ENCODE data around the gene TMEM223. TPM values are rescaled to one million over a fixed set of nuclear protein-coding genes. Genes with fewer than 3 reads are reported as not detected.
A peak's percentile ranks its signal among the peaks of the same experiment; 100 is the strongest.
"Not testable (repeated sequence)": the region's sequence is repeated elsewhere in the genome, so short reads cannot be mapped to it uniquely, and the experiment has no call there.

Gene TMEM223
- total RNA-seq, 1 donor from 2014 or later: 13.0 TPM

- H3K36me3 Mint-ChIP-seq (ENCODE audit: low read depth): peaks cover 34% of the 10 kb centered on the region
- CTCF ChIA-PET: interaction anchor here (1.1 to 7.5 kb wide), 5 partner anchors 9 to 347 kb away, joined by 3 to 45 read pairs (median 4); partner anchors contain the start of genes TMEM179B, TUT1 and ZBTB3
- intact Hi-C loops (cut with micrococcal nuclease): loop anchor here (1.0 kb wide), 6 partner anchors 10 to 70 kb away; partner anchors contain the start of genes HNRNPUL2, NXF1, POLR2G and TMEM179B
- DNase-seq (peak; percentile 81), ATAC-seq (ENCODE audit: low read depth) (peak; percentile 88)
- peak within 1 kb of the TSS; percentile 94 for H3K27ac Mint-ChIP-seq
- peaks cover 28% of the 10 kb centered on the region for H3K4me1 Mint-ChIP-seq
- TF ChIP-seq CTCF (IDR thresholded peaks at IDR 0.05): no peak
- H3K4me3 Mint-ChIP-seq: peak within 1 kb of the TSS; percentile 92
- H3K9me3 Mint-ChIP-seq: no peaks in the 10 kb centered on the region
- POLR2A ChIA-PET: interaction anchor here (0.6 to 8.3 kb wide), 23 partner anchors 9 to 179 kb away, joined by 3 to 109 read pairs (median 8); partner anchors contain the start of genes BSCL2, C11orf98, CSKMT and GNG3
- H3K27me3 Mint-ChIP-seq: no peaks in the 10 kb centered on the region
These were observed 20.4 kb downstream of the TMEM223 start, which contains the start of gene TAF6L for GRCh38 chr11:62771144-62772021. Gene TAF6L, plus strand, starts transcription at chr11:62771396. Its CDS starts 4,388 bp downstream, at chr11:62775784.

GRCh38 chr11:62770778-62771143, 21.0 kb downstream of the TMEM223 start:
- H3K27ac Mint-ChIP-seq: peak overlapping the region; percentile 94
- H3K36me3 Mint-ChIP-seq (ENCODE audit: low read depth): peaks cover 32% of the 10 kb centered on the region
- DNase-seq (no peak), ATAC-seq (ENCODE audit: low read depth) (peak; percentile 6)
- peaks cover 28% of the 10 kb centered on the region for H3K4me1 Mint-ChIP-seq
- POLR2A ChIA-PET: interaction anchor here (0.6 to 8.3 kb wide), 19 partner anchors 9 to 179 kb away, joined by 3 to 109 read pairs (median 16); partner anchors contain the start of genes BSCL2, C11orf98, CSKMT and GNG3
- H3K9me3 Mint-ChIP-seq: no peaks in the 10 kb centered on the region
- no peaks in the 10 kb centered on the region for H3K27me3 Mint-ChIP-seq
- CTCF ChIA-PET: interaction anchor here (1.3 to 7.5 kb wide), 4 partner anchors 8 to 346 kb away, joined by 3 to 45 read pairs (median 4); partner anchors contain the start of genes TMEM179B and TUT1
- intact Hi-C loops (cut with micrococcal nuclease): loop anchor here (1.0 kb wide), 6 partner anchors 9 to 71 kb away; partner anchors contain the start of genes HNRNPUL2, NXF1, POLR2G and TMEM179B
- no peak for TF ChIP-seq CTCF (IDR thresholded peaks at IDR 0.05)
- H3K4me3 Mint-ChIP-seq: peak overlapping the region; percentile 92

GRCh38 chr11:62760867-62761227, 31.0 kb downstream of the TMEM223 start:
- not testable (repeated sequence) for DNase-seq; ATAC-seq (ENCODE audit: low read depth); H3K27me3 Mint-ChIP-seq; H3K9me3 Mint-ChIP-seq
- peaks cover 22% of the 10 kb centered on the region for H3K36me3 Mint-ChIP-seq (ENCODE audit: low read depth)
- peaks cover 17% of the 10 kb centered on the region for H3K4me1 Mint-ChIP-seq
- intact Hi-C loops (cut with micrococcal nuclease): loop anchor here (1.0 to 10.0 kb wide), 7 partner anchors 8 to 336 kb away; partner anchors contain the start of genes NXF1, TAF6L, TMEM179B and TUT1
- CTCF ChIA-PET: interaction anchor here (2.7 kb wide), 1 partner anchor 25 kb away, joined by 21 read pairs; no protein-coding TSS in a partner anchor
- POLR2A ChIA-PET: interaction anchor here (0.7 to 4.3 kb wide), 26 partner anchors 7 to 1331 kb away, joined by 3 to 78 read pairs (median 6); partner anchors contain the start of genes B3GAT3, BSCL2, C11orf98 and CPSF7
- H3K4me3 Mint-ChIP-seq: peak overlapping the region; percentile 97
- H3K27ac Mint-ChIP-seq: peak overlapping the region; percentile 94

GRCh38 chr11:62757846-62758788, 33.7 kb downstream of the TMEM223 start:
- Mint-ChIP-seq H3K9me3 (no peaks in the 10 kb centered on the region), H3K4me1 (peaks cover 29% of the 10 kb centered on the region), H3K27ac (no peak overlapping the region), H3K27me3 (no peaks in the 10 kb centered on the region), H3K36me3 (ENCODE audit: low read depth) (peaks cover 21% of the 10 kb centered on the region), H3K4me3 (no peak overlapping the region)
- intact Hi-C loops (cut with micrococcal nuclease): no loop called here
- CTCF ChIA-PET: no interaction called here
- DNase-seq: no peak
- POLR2A ChIA-PET: interaction anchor here (1.2 to 1.6 kb wide), 4 partner anchors 19 to 166 kb away, joined by 3 to 6 read pairs (median 4); partner anchors contain the start of gene TUT1
- no peak for TF ChIP-seq CTCF (IDR thresholded peaks at IDR 0.05)
- no peak for ATAC-seq (ENCODE audit: low read depth)

All from activated B cell treated with CpG ODN at 0.5 μM for 24 hours (primary cell).